Psoas muscle (tissue), 8 donors: ENCODE measurements around the gene CYP4F22. TPM values are rescaled to one million over a fixed set of nuclear protein-coding genes. Genes with fewer than 3 reads are reported as not detected.
A peak's percentile ranks its signal among the peaks of the same experiment; 100 is the strongest.

Experiments used
- ATAC-seq, 4 donors: fragments of 200-7000 bp; cut with Tn5 transposase; one replicate each; pipeline ENCODE4 v1.9.1; 2020; ENCODE audit warnings: moderate library complexity in 3 of 4, mild to moderate bottlenecking in 2 of 4
- DNase-seq, 2 donors: peaks; one replicate each; pipeline ENCODE4 v3.0.0-alpha.2; 2020
- H3K27ac ChIP-seq: fragments of 200-600 bp; one replicate; pipeline ENCODE4 v1.8.0; 2022
- H3K27me3 ChIP-seq, 3 donors: fragments of 200-600 bp in 1 of 3; one replicate each; pipeline versions ENCODE4 v1.6.1 to v1.8.0; 2013 to 2022; ENCODE audit warnings: low read length in 2 of 3, mild to moderate bottlenecking in 2 of 3, moderate library complexity in 1 of 3; ENCODE audit not compliant: insufficient read depth in 3 of 3
- H3K36me3 ChIP-seq, 2 donors: fragments of 200-600 bp in 1 of 2; one replicate each; pipeline versions ENCODE4 v1.6.1 to v1.8.0; 2013 to 2022; ENCODE audit warnings: low read depth in 1 of 2, mild to moderate bottlenecking in 1 of 2, moderate library complexity in 1 of 2; ENCODE audit not compliant: insufficient read depth in 1 of 2
- H3K4me1 ChIP-seq: fragments of 200-600 bp; one replicate; pipeline ENCODE4 v1.8.0; 2022
- H3K4me3 ChIP-seq: fragments of 200-600 bp; one replicate; pipeline ENCODE4 v1.8.0; 2022; ENCODE audit warnings: mild to moderate bottlenecking
- H3K9me3 ChIP-seq: fragments of 200-600 bp; one replicate; pipeline ENCODE4 v1.8.0; 2022
- CTCF ChIP-seq: fragments of 200-600 bp; IDR thresholded peaks from one replicate; pipeline ENCODE4 v1.8.0; 2022; ENCODE audit warnings: antibody characterized with exemption
- WGBS, 3 donors: extraction: QIAGEN DNeasy Blood & Tissue Kit; methylation state at CpG; one replicate each; pipeline versions ENCODE4 v1.1.6 to v1.1.7; 2013; 5-methylcytosine and 5-hydroxymethylcytosine counted together
- intact Hi-C, 2 donors: fragments of 100-400 bp; cut with DNase I; formaldehyde crosslinking; loops; one replicate each; pipeline versions ENCODE4 v1.11.0 to v1.14.2; 2022
- polyA plus RNA-seq, 3 donors: library from polyadenylated mRNA; stranded (reverse); fragments of 200-250 nt; gene quantifications; one replicate each; pipeline ENCODE4 v1.2.3, GENCODE V29; 2013
- total RNA-seq, 4 donors: library from RNA; stranded (reverse); fragmentation: NEBNext Ultra II Directional in 2 of 4; extraction: Animal tissue kit (Norgen Biotek cat#: 25700) in 2 of 4; gene quantifications; one replicate each; pipeline versions ENCODE4 v1.2.1 to v1.2.4, GENCODE V29; 2021 to 2023
- donor health status: healthy with polysubstance abuse.
- donor health status: DM: no; HTN: no; CAD: no; lungs with moderate emphysema.
- donor health status: Bipolar disorder and iron deficiency.
- donor health status: healthy.
- donor health status: DM: yes; HTN: yes; CAD: no.
- donor health status: DM: no; HTN: no; CAD: no.
- donor health status: DM: no; HTN: no; CAD: no.
- donor health status: DM: yes; HTN: yes; CAD: no.

Gene CYP4F22
- total and polyA plus RNA-seq, 7 donors, result 0.04 to 0.30 (median 0.23) TPM; not detected in 3

- H3K4me3 ChIP-seq, result no peak overlapping the region
- H3K4me1 ChIP-seq, result no peaks in the 10 kb centered on the region
- H3K27me3 ChIP-seq, result peaks cover 0 to 11% (median 4%) of the 10 kb centered on the region in 3 donors
- 64 to 67% (median 64%) methylated on average over 6 of the region's 6 CpGs for WGBS, 3 donors
- ATAC-seq (no peak), DNase-seq (no peak)
- intact Hi-C loops, result no loop called here
- no peak for TF ChIP-seq CTCF
- no peaks in the 10 kb centered on the region for H3K9me3 ChIP-seq
- H3K36me3 ChIP-seq, result no peaks in the 10 kb centered on the region
- H3K27ac ChIP-seq, result no peak overlapping the region
Observed at GRCh38 chr19:15577184-15577771, 69.0 kb downstream of the CYP4F22 start.

GRCh38 chr19:15583346-15583745, 75.0 kb downstream of the CYP4F22 start:
- H3K9me3 ChIP-seq, result no peaks in the 10 kb centered on the region
- no peaks in the 10 kb centered on the region for H3K4me1 ChIP-seq
- intact Hi-C loops, result loop anchor here in 1 of 2 donors (5.0 kb wide), 1 partner anchor 599 kb away; no protein-coding TSS in a partner anchor
- H3K36me3 ChIP-seq, result no peaks in the 10 kb centered on the region
- H3K4me3 ChIP-seq, result no peak overlapping the region
- no peak for TF ChIP-seq CTCF
- H3K27ac ChIP-seq, result no peak overlapping the region
- peaks cover 0 to 42% (median 5%) of the 10 kb centered on the region in 3 donors for H3K27me3 ChIP-seq
- DNase-seq, result no peak
- 75 to 83% (median 76%) methylated on average over 11 to 12 of the region's 12 CpGs for WGBS, 3 donors
- no peak for ATAC-seq

GRCh38 chr19:15584095-15584494, 75.8 kb downstream of the CYP4F22 start:
- no peak overlapping the region for H3K4me3 ChIP-seq
- WGBS, 3 donors, result 37 to 41% (median 40%) methylated on average over 9 to 10 of the region's 10 CpGs
- TF ChIP-seq CTCF, result no peak

GRCh38 chr19:15584541-15585115, 76.3 kb downstream of the CYP4F22 start:
- peaks cover 0 to 42% (median 5%) of the 10 kb centered on the region in 3 donors for H3K27me3 ChIP-seq
- peak; percentile 70 for TF ChIP-seq CTCF
- H3K36me3 ChIP-seq, result no peaks in the 10 kb centered on the region
- WGBS, 3 donors, result 8 to 10% (median 9%) methylated on average over 29 to 35 of the region's 35 CpGs
- peak in 3 of 4 donors; percentile 36 to 71 (median 58) for ATAC-seq
- peak; percentile 78 to 84 for DNase-seq
- no peak overlapping the region for H3K4me3 ChIP-seq
- H3K4me1 ChIP-seq, result no peaks in the 10 kb centered on the region
- H3K27ac ChIP-seq, result no peak overlapping the region
- intact Hi-C loops, result loop anchor here (2.0 to 5.0 kb wide), 2 partner anchors 598 kb away; no protein-coding TSS in a partner anchor
- H3K9me3 ChIP-seq, result no peaks in the 10 kb centered on the region

More at GRCh38 chr19:15584095-15584494, 75.8 kb downstream of the CYP4F22 start:
- Histone ChIP-seq H3K9me3 (no peaks in the 10 kb centered on the region), H3K4me1 (no peaks in the 10 kb centered on the region), H3K27me3 (peaks cover 0 to 42% (median 5%) of the 10 kb centered on the region in 3 donors), H3K27ac (no peak overlapping the region), H3K36me3 (no peaks in the 10 kb centered on the region)
- ATAC-seq, result no peak
- no peak for DNase-seq
- intact Hi-C loops, result loop anchor here (2.0 to 5.0 kb wide), 2 partner anchors 598 to 599 kb away; no protein-coding TSS in a partner anchor
